Measurements from ENCODE around the gene C2orf92.

DNA sequence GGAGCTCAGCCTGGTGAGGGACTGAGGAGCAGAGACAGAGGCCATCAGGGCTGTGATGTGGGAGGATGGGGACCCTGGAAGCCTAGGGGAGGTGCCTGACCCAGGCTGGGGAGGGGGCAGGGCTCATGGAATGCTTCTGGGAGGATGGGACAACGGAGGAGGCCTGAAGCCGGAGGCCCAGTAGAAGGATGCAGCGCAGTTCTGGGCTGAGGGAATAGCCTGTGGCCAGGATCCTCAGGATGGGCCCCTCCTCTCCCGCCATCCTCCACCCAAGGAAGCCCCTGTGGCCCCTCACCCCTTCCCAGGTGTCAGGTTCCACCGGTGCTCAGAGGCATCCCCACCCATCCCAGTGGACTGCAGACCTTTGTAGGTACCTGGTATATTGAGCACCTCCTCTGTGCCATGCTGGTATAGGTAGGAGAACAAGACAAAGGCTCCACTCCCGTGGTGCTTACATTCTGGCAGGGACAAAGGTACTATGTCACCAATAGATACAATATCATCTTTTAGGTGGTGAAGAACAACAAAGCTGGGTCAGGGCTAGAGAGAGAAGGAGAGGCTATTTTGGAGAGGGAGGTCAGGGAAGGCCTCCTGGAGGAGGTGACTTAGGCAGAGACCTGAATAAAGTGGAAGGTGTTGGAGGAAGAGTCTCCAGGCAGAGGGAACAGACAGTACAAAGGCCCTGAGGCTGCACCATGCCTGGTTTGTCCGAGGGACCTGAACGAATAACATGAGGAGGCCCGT lies 46.6 kb downstream of the C2orf92 start:
- TF ChIP-seq CTCF (tag by site-specific recombination; IDR thresholded peaks at IDR 0.05) (no peak), SETDB1 (IDR thresholded peaks at IDR 0.05; ENCODE audit: insufficient read length, low read length) (no peak), ZNF423 (tag by site-specific recombination; IDR thresholded peaks at IDR 0.05) (no peak), ZBTB21 (tag by site-specific recombination; IDR thresholded peaks at IDR 0.05) (no peak), ZNF24 (tag by site-specific recombination; IDR thresholded peaks at IDR 0.05) (no peak)
